ENCODE data around the gene CDT1.
A peak's percentile ranks its signal among the peaks of the same experiment; 100 is the strongest.

CDT1 gene

GRCh38 chr16:88806491-88807111 lies 3.0 kb downstream of the CDT1 start:
- no peak for DNase-seq

GRCh38 chr16:88807142-88807625 lies 3.6 kb downstream of the CDT1 start:
- DNase-seq = no peak

GRCh38 chr16:88807626-88808453 lies 4.3 kb downstream of the CDT1 start:
- no peak for DNase-seq

DNA sequence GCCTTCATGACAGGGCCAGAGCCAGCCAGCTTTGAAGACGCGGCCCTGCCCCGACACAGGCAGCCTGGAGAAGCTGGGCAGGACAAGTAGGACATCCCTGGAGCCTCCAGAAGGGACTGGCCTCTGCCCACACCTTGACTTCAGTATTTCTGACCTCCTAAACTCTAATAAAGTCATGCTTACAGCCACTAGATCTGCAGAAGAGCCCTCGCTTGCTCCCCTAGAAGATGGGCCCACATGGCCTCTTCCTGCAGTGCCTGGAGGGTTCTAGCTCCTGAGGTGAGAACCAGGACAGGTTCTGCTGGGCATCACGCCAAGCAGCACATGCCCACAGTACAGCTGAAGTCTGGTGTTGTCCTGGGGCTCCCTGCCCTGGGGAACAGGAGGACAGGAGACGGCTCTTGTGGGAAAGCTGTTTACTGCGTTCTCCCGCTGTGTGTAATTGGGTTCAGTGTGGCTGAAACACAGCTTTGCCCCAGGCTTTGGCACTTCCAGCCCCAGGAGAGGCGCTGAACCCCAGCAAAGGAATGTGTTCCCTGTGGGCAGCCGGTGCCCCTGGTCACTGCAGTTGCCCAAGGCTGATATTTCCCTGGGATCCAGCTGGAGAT lies 5.6 kb downstream of the CDT1 start:
- no peak for DNase-seq

DNA sequence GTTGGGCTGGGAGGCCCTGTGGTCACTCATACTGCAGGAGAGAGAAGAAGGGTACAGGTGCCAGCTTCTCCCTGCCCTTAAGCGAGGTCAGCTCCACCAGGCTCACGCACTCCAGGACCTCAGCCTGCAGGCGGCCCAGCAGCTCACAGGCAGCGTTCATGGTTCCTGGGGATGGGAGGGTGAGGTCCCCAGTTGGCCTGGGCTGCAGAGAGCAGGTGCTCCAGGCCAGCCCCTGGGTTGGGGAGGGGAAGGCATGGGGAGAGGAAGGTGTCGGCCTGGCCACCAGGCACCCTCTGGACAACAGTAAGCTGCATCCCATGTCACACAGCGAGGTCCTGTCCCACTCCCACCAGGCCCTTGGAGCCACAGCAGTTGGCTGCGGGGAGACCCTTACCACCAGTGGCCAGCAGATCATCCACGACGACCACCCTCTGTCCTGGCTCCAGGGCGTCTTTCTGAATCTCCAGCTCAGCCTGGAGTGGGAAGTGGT lies 6.1 kb downstream of the CDT1 start:
- no peak for DNase-seq

DNA sequence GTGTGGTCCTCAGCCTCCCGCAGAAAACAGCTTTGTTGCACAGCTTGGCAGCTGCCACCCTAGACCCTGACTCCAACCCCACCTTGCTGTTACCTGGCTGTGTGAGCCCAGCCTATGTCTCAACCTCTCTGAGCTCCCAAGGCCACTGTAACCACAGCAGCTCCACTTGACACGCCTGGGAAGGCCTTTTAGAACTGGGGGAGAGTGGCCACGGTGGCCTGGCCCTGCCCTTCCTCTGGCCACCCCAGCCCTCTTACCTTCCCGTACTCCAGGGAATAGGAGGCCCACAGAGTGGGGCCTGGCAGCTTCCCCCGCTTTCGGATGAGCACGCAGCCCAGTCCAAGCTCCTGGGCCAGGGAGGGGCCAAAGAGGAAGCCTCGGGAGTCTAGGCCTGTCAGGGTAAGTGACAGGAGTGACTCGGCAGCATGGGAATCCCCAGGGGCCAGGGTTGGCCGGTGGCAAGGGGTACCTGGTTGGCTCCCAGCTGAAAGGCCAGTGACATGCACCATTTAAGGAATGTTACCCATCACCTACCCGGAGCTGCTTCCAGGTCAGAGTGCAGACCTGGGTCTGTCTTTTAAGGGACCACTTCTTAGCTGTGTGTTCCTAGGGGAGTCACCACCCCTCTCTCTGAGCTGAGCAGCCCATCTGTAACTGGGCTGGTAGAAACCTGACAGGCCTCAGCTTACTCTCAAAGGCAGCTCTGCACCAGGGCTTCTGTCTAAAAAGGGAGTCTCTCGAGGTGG lies 6.8 kb downstream of the CDT1 start:
- DNase-seq = peak; percentile 40

DNA sequence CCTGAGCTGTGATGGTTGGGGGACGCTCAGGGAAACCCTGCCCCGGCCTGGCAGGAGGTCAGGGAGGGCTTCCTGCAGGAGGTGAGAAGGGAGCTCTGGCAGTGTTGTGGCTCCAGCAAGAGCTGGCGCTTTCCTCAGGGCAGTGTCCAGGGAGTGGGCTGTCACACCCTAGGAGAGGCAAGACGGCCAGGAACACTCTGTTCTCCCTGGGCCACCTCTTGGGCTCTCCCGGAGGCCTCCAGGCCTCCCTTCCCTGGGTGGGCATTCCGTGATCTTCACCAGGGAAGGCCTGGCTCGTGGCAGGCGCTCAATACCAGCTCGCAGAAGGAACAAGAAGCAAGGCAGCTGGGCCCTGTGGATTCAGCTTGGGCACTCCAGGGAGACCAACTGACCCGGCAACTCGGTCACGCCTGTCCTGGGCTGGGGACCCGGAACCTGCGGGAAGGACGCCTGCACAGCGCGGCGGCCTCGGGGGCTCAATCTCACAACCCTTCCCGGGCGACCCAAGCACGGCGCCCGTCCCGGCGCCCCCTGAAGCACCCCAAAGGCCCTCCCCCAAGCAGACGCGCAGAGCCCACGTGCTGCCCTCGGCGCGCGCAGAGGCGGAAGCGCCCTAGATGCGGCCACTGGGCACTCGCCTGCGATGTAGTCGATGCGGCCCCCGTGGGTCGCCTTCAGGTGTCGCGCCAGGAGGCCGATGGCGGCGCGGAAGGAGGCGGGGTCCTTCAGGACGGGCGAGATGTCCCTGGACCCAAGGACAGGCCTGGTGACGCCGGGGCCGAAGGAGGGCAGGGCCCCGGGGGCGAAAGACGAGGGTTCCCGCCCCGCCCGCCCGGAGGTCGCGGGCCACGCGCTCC lies 7.6 kb downstream of the CDT1 start:
- peak; percentile 68 for DNase-seq

DNA sequence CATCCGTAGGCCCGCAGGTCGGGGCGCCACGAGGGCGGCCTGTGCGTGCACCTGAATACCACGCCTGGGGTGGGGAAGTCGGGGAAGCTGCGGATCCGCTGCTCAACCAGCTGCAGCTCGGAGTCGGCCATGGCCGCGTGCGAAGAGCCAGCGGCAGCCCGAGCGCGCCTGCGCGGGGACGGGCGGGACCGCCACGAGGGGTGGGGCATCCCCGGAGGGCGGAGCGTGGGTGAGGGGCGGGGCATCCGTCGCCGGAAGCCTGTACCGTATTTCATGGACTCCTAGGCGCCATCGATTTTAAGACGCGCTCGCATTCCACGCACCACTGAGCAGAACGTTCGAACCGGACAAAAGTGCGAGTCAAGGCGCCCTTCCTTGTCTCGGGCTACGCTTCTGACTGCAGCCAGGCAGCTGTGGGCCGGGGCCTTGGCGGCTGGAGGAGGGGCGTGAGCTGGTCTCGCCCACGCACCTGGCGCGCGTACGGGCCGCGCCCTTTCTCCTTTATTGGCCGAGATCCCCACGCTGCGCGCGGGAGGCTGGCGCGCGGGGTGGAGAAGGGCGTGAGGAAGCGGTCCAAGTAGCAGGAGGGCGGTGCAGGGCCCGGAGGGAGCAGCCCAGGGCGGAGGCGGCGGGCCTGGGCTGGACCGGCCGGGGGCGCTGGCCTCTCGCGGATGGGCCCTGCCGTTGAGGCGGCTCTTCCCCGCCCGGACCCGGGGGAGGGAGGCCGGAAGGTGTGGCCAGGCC lies 8.4 kb downstream of the CDT1 start, which contains the start of gene APRT:
Gene APRT, minus strand, starts transcription at position 160 of the 744 bp plus-strand sequence. Its CDS starts 29 bp downstream, at position 131.
- peak; percentile 94 for DNase-seq

- no peak for DNase-seq
Observed at GRCh38 chr16:88812513-88813268, 9.1 kb downstream of the CDT1 start.

GRCh38 chr16:88813269-88814143 lies 9.9 kb downstream of the CDT1 start:
- DNase-seq = no peak

- DNase-seq = no peak
Observed at GRCh38 chr16:88814144-88814502, 10.5 kb downstream of the CDT1 start.

DNA sequence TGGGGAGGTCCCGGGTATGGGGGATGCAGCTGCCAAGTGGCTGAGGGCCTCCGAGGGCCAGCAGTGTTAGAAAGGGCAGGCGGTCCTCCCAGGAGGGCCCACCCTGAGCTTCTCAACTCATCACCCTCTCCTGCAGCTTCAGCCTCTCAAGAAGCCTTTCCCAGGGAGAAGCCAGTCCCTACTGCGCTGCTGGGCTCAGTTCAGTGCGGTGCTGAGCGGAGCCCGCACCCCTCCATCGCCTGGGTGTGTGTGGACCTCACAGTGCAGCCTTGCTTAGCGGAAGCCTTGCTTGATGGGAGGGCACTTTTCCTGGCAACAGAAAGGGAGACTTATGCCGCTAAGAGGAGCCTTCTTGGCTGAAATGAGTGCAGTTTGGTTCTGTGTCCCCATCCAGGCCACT lies 11.6 kb downstream of the CDT1 start:
- DNase-seq = no peak

DNA sequence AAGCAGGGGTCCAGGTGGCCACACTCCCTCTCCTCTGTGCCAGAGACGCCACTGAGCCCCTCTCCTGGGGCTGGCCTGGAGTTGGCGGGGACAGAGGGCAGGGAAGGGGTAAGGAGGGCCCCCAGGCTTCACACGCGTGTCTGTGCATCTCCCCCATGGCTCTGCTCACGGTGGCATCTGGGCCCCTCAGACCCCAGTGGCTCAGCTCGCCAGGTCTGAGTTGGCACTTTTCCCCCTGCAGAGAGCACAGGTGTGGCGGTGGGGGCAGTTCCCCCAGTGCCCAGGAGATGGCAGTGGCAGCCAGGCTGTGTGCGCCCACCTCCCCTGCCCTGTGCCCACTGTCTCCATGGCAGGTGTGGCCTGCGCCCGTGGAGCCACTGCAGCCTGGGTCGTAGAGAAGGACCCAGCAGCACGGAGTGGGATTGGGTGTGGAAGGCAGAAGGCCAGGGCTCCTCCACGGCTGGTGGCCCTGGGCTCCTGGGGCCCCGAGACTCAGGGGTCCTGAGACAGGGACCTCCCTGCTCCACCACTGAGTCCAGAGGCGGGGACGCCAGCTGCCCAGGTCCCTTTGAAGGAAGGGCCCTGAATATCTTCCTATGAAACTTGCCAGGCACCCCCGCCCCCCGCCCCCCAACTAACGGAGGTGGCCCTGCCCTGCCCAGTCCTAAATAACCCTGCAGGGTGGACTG lies 12.5 kb downstream of the CDT1 start:
- DNase-seq = peak; percentile 54

GRCh38 chr16:88816736-88817535 lies 13.3 kb downstream of the CDT1 start:
- no peak for DNase-seq

- no peak for DNase-seq
Observed at GRCh38 chr16:88817785-88818574, 14.4 kb downstream of the CDT1 start.

- DNase-seq = no peak
Observed at GRCh38 chr16:88818575-88818874, 14.9 kb downstream of the CDT1 start.

- DNase-seq = no peak
Observed at GRCh38 chr16:88819126-88819525, 15.5 kb downstream of the CDT1 start.
